Measurements from ENCODE around the gene FAM13B. TPM values are rescaled to one million over a fixed set of nuclear protein-coding genes. Genes with fewer than 3 reads are reported as not detected.
A peak's percentile ranks its signal among the peaks of the same experiment; 100 is the strongest.

Gene FAM13B
- total RNA-seq, 1 donor from 2014 or later, result 57.9 TPM

GRCh38 chr5:137938751-137939143 lies 94.1 kb downstream of the FAM13B start:
- no peak overlapping the region for H3K4me3 Mint-ChIP-seq
- no peaks in the 10 kb centered on the region for H3K9me3 Mint-ChIP-seq
- H3K36me3 Mint-ChIP-seq, result peaks cover 44% of the 10 kb centered on the region
- peaks cover 3% of the 10 kb centered on the region for H3K4me1 Mint-ChIP-seq
- H3K27ac Mint-ChIP-seq, result no peak overlapping the region
- H3K27me3 Mint-ChIP-seq (ENCODE audit: low read depth), result no peaks in the 10 kb centered on the region
- TF ChIP-seq, protein P1, sequence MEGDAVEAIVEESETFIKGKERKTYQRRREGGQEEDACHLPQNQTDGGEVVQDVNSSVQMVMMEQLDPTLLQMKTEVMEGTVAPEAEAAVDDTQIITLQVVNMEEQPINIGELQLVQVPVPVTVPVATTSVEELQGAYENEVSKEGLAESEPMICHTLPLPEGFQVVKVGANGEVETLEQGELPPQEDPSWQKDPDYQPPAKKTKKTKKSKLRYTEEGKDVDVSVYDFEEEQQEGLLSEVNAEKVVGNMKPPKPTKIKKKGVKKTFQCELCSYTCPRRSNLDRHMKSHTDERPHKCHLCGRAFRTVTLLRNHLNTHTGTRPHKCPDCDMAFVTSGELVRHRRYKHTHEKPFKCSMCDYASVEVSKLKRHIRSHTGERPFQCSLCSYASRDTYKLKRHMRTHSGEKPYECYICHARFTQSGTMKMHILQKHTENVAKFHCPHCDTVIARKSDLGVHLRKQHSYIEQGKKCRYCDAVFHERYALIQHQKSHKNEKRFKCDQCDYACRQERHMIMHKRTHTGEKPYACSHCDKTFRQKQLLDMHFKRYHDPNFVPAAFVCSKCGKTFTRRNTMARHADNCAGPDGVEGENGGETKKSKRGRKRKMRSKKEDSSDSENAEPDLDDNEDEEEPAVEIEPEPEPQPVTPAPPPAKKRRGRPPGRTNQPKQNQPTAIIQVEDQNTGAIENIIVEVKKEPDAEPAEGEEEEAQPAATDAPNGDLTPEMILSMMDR (IDR thresholded peaks at IDR 0.05; ENCODE audit: unreplicated experiment), result no peak
- no peak for DNase-seq (ENCODE audit: low spot score in 2 of 2, unreplicated experiment in 2 of 2)

DNA sequence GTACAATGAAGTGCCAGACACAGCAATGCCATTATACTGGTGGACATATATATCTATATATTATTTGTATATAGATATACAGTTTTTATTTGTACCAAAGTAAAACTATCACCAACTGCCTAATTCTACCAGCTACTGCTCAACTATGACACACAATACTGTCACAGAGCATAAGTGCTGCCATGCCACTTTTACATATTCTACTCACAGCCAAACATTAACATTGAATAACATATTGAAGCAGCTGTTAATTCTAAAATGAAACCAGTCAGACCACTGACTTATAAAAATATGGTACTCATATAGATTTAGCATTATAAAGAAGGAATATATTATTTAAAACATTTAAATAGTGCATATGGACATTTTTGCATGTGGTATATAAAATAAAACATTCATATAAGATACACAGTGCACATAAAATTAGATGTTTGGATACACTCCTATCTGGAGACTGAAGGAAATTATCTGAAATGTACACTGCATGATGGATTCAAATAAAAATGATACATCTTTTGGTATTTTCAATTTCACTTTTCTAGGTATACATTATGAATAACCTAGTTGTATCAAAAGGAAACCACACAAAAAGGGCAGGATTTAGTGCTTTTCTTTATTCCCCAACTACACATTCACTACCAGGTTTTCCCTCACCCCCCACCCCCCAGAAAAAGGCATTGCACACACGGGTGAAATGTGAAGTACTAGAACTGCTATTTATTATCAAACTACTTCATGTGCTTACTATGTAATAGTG lies 94.7 kb downstream of the FAM13B start:
- Mint-ChIP-seq H3K4me1 (peaks cover 9% of the 10 kb centered on the region), H3K27me3 (ENCODE audit: low read depth) (no peaks in the 10 kb centered on the region), H3K27ac (no peak overlapping the region), H3K36me3 (peaks cover 44% of the 10 kb centered on the region), H3K9me3 (no peaks in the 10 kb centered on the region), H3K4me3 (no peak overlapping the region)
- TF ChIP-seq, protein P1 (IDR thresholded peaks at IDR 0.05; ENCODE audit: unreplicated experiment), result no peak
- no peak for DNase-seq (ENCODE audit: low spot score in 2 of 2, unreplicated experiment in 2 of 2)

- Mint-ChIP-seq H3K27me3 (ENCODE audit: low read depth) (no peaks in the 10 kb centered on the region), H3K36me3 (peaks cover 32% of the 10 kb centered on the region), H3K4me3 (no peak overlapping the region), H3K27ac (no peak overlapping the region), H3K9me3 (no peaks in the 10 kb centered on the region), H3K4me1 (peaks cover 12% of the 10 kb centered on the region)
- DNase-seq (ENCODE audit: low spot score in 2 of 2, unreplicated experiment in 2 of 2), result no peak
- TF ChIP-seq, protein P1 (IDR thresholded peaks at IDR 0.05; ENCODE audit: unreplicated experiment), result no peak
Measured at GRCh38 chr5:137935694-137936093, 97.2 kb downstream of the FAM13B start.

DNA sequence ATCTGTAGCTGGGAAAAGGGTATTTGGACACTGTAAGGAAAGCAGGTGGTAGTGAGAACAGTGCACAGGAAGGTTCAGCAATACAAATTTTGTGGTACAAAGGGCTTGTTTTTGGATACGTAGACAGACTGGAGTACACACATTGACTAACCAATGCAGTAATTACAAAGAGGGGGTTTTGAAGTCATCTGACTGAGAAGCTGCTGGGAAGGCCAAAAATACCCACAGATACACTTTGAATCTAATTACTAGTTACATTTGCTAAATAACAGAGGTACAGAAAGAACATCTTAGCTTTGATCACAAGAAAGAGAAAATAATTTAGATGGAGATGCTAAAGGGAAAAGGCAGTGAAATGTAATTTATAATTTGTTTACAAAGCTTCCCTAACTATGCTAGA lies 97.7 kb downstream of the FAM13B start:
- Mint-ChIP-seq H3K27me3 (ENCODE audit: low read depth) (no peaks in the 10 kb centered on the region), H3K4me1 (peaks cover 12% of the 10 kb centered on the region), H3K9me3 (no peaks in the 10 kb centered on the region), H3K4me3 (no peak overlapping the region), H3K27ac (no peak overlapping the region), H3K36me3 (peaks cover 28% of the 10 kb centered on the region)
- DNase-seq (ENCODE audit: low spot score in 2 of 2, unreplicated experiment in 2 of 2), result no peak
- TF ChIP-seq, protein P1 (IDR thresholded peaks at IDR 0.05; ENCODE audit: unreplicated experiment), result no peak

DNA sequence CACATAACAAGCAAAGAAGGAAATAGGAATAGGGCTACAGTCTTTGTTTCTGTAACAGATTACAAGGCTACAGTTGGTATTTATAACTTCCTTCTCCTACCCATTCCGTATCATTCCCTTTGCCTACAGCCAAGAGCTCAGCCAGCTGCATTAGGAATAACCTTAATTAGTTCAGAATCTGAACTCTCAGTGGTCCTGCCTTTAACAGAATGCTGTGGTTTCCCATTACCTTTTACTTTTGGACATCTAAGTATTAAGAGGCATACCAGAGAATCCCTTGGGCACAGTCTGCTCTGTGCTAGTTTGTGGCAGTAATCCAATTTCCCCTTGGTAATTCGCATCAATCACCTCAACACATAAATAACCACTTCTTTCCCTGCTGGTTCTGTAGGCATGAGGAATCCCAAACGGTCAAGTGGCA lies 99.4 kb downstream of the FAM13B start:
- no peaks in the 10 kb centered on the region for H3K9me3 Mint-ChIP-seq
- TF ChIP-seq, protein P1 (IDR thresholded peaks at IDR 0.05; ENCODE audit: unreplicated experiment), result no peak
- H3K4me3 Mint-ChIP-seq, result no peak overlapping the region
- no peak for DNase-seq (ENCODE audit: low spot score in 2 of 2, unreplicated experiment in 2 of 2)
- H3K27me3 Mint-ChIP-seq (ENCODE audit: low read depth), result no peaks in the 10 kb centered on the region
- peak overlapping the region; percentile 36 for H3K27ac Mint-ChIP-seq
- peaks cover 16% of the 10 kb centered on the region for H3K4me1 Mint-ChIP-seq
- H3K36me3 Mint-ChIP-seq, result peaks cover 19% of the 10 kb centered on the region
